SK-N-SH treated with all-trans-retinoic acid at 6 μM for 48 hours (cell line): ENCODE results near the gene TTBK2.

Source experiments
- ATAC-seq: fragments of 200-7000 bp; cut with Tn5 transposase; 3 replicates; pipeline ENCODE4 v1.9.1; 2020; ENCODE audit warnings: mild to moderate bottlenecking, moderate library complexity
- ARNTL ChIP-seq: fragments of 450-650 bp; formaldehyde crosslinking; IDR thresholded peaks from 2 replicates; pipeline ENCODE4 v1.5.0; 2020; ENCODE audit warnings: low read depth, mild to moderate bottlenecking, moderate library complexity, borderline replicate concordance
- BACH2 ChIP-seq: fragments of 250-450 bp; sonication (Bioruptor Pico); IDR thresholded peaks from 2 replicates; pipeline ENCODE4 v1.9.0; 2021; ENCODE audit warnings: mild to moderate bottlenecking, borderline replicate concordance
- CREB5 ChIP-seq: fragments of 250-450 bp; sonication (Bioruptor Pico); IDR thresholded peaks from 2 replicates; pipeline ENCODE4 v1.5.1; 2020; ENCODE audit warnings: low read depth, mild to moderate bottlenecking, moderate library complexity
- CSRNP3 ChIP-seq: fragments of 250-450 bp; sonication (Bioruptor Pico); IDR thresholded peaks from 2 replicates; pipeline ENCODE4 v1.5.1; 2021; ENCODE audit warnings: mild to moderate bottlenecking, moderate library complexity
- ISL1 ChIP-seq: fragments of 250-450 bp; sonication (Bioruptor Pico); IDR thresholded peaks from 2 replicates; pipeline ENCODE4 v2.1.2; 2022; ENCODE audit warnings: mild to moderate bottlenecking, moderate library complexity
- OSR1 ChIP-seq: fragments of 250-450 bp; sonication (Bioruptor Pico); IDR thresholded peaks from 2 replicates; pipeline ENCODE4 v1.8.0; 2022; ENCODE audit warnings: moderate library complexity, mild to moderate bottlenecking, inconsistent platforms
- PATZ1 ChIP-seq: fragments of 250-450 bp; sonication (Bioruptor Pico); IDR thresholded peaks from 2 replicates; pipeline ENCODE4 v1.8.0; 2020; ENCODE audit warnings: mild to moderate bottlenecking, moderate library complexity, borderline replicate concordance
- POU6F1 ChIP-seq: fragments of 250-450 bp; sonication (Bioruptor Pico); IDR thresholded peaks from 2 replicates; pipeline ENCODE4 v1.8.0; 2021; ENCODE audit warnings: low read depth, mild to moderate bottlenecking, moderate library complexity, borderline replicate concordance
- PPARA ChIP-seq: fragments of 250-450 bp; sonication (Bioruptor Pico); IDR thresholded peaks from 2 replicates; pipeline ENCODE4 v1.5.0; 2020; ENCODE audit warnings: mild to moderate bottlenecking, borderline replicate concordance
- RARB ChIP-seq: fragments of 250-450 bp; sonication (Bioruptor Pico); IDR thresholded peaks from 2 replicates; pipeline ENCODE4 v1.8.0; 2021; ENCODE audit warnings: mild to moderate bottlenecking, moderate library complexity
- SNAI2 ChIP-seq: fragments of 250-450 bp; sonication (Bioruptor Pico); IDR thresholded peaks from 2 replicates; pipeline ENCODE4 v1.5.0; 2020; ENCODE audit warnings: mild to moderate bottlenecking, moderate library complexity
- TCF4 ChIP-seq: fragments of 250-450 bp; sonication (Bioruptor Pico); IDR thresholded peaks from 2 replicates; pipeline ENCODE4 v1.8.0; 2021; ENCODE audit warnings: mild to moderate bottlenecking, moderate library complexity, borderline replicate concordance
- TOX ChIP-seq: fragments of 250-450 bp; sonication (Bioruptor Pico); IDR thresholded peaks from 2 replicates; pipeline ENCODE4 v1.8.0; 2021; ENCODE audit warnings: mild to moderate bottlenecking, moderate library complexity, borderline replicate concordance
- ZFP3 ChIP-seq: fragments of 250-450 bp; sonication (Bioruptor Pico); IDR thresholded peaks from 2 replicates; pipeline ENCODE4 v1.5.0; 2020; ENCODE audit warnings: mild to moderate bottlenecking, moderate library complexity
- ZFP30 ChIP-seq: fragments of 450-650 bp; formaldehyde crosslinking; IDR thresholded peaks from 2 replicates; pipeline ENCODE4 v1.5.0; 2022; ENCODE audit warnings: mild to moderate bottlenecking, moderate library complexity
- ZNF565 ChIP-seq: fragments of 450-650 bp; formaldehyde crosslinking; conservative IDR thresholded peaks from 2 replicates; pipeline ENCODE4 v1.5.0; 2020; ENCODE audit warnings: low read depth, mild to moderate bottlenecking, moderate library complexity
- ZNF70 ChIP-seq: fragments of 450-650 bp; formaldehyde crosslinking; IDR thresholded peaks from 2 replicates; pipeline ENCODE4 v1.5.0; 2020; ENCODE audit warnings: mild to moderate bottlenecking, moderate library complexity
- ZNF8 ChIP-seq: fragments of 450-650 bp; formaldehyde crosslinking; IDR thresholded peaks from 2 replicates; pipeline ENCODE4 v1.5.0; 2020; ENCODE audit warnings: mild to moderate bottlenecking, moderate library complexity
- TF ChIP-seq, protein P1 (sequence below): fragments of 250-450 bp; sonication (Bioruptor Pico); IDR thresholded peaks from 2 replicates; pipeline ENCODE4 v1.5.0; 2020; ENCODE audit warnings: mild to moderate bottlenecking, moderate library complexity

Gene TTBK2

GRCh38 chr15:42719043-42719442 is 201.5 kb downstream of the TTBK2 start (continued):
- TF ChIP-seq CREB5 (CRISPR knock-in tag) (no peak), TCF4 (CRISPR knock-in tag) (no peak), POU6F1 (no peak), PPARA (CRISPR knock-in tag) (no peak), BACH2 (CRISPR knock-in tag) (no peak), ZFP3 (CRISPR knock-in tag) (no peak), RARB (no peak)

DNA sequence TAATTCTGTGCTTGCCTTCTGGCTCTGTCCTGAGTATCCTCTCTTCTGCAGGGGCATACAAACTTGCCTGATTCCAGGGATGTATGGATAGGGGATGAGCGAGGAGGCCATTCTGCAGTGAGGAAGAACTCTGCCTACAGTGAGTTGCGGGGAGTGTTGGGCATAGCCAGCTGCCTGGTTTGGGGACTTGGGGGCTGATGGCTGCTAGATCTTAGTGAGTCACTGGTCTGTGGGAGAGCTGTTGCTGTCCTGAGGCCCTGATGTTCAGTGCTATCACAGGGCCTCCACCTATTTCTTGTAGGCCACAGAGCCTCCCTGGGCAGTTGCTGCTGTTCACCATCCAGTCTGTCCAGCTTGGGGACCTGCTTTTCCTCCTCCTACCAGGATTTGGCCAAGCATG is 204.0 kb downstream of the TTBK2 start:
- TF ChIP-seq ISL1 (CRISPR knock-in tag) (no peak), TCF4 (CRISPR knock-in tag) (no peak), OSR1 (CRISPR knock-in tag) (no peak), ZFP30 (no peak), ZNF8 (CRISPR knock-in tag) (no peak), ZNF70 (CRISPR knock-in tag) (no peak), ZNF565 (CRISPR knock-in tag) (no peak), CREB5 (CRISPR knock-in tag) (no peak), RARB (no peak), BACH2 (CRISPR knock-in tag) (no peak), PPARA (CRISPR knock-in tag) (no peak), PATZ1 (CRISPR knock-in tag) (no peak), POU6F1 (no peak), TOX (no peak), CSRNP3 (CRISPR knock-in tag) (no peak)
- TF ChIP-seq, protein P1, sequence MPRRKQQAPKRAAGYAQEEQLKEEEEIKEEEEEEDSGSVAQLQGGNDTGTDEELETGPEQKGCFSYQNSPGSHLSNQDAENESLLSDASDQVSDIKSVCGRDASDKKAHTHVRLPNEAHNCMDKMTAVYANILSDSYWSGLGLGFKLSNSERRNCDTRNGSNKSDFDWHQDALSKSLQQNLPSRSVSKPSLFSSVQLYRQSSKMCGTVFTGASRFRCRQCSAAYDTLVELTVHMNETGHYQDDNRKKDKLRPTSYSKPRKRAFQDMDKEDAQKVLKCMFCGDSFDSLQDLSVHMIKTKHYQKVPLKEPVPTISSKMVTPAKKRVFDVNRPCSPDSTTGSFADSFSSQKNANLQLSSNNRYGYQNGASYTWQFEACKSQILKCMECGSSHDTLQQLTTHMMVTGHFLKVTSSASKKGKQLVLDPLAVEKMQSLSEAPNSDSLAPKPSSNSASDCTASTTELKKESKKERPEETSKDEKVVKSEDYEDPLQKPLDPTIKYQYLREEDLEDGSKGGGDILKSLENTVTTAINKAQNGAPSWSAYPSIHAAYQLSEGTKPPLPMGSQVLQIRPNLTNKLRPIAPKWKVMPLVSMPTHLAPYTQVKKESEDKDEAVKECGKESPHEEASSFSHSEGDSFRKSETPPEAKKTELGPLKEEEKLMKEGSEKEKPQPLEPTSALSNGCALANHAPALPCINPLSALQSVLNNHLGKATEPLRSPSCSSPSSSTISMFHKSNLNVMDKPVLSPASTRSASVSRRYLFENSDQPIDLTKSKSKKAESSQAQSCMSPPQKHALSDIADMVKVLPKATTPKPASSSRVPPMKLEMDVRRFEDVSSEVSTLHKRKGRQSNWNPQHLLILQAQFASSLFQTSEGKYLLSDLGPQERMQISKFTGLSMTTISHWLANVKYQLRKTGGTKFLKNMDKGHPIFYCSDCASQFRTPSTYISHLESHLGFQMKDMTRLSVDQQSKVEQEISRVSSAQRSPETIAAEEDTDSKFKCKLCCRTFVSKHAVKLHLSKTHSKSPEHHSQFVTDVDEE (CRISPR knock-in tag) = no peak
- peak; percentile 14 for ATAC-seq

GRCh38 chr15:42716125-42716524 is 204.5 kb downstream of the TTBK2 start:
- TF ChIP-seq TCF4 (CRISPR knock-in tag) = no peak
- TF ChIP-seq ZNF70 (CRISPR knock-in tag) = no peak
- TF ChIP-seq ARNTL (CRISPR knock-in tag) = no peak
- TF ChIP-seq ISL1 (CRISPR knock-in tag) = no peak
- no peak for TF ChIP-seq BACH2 (CRISPR knock-in tag)
- TF ChIP-seq ZFP3 (CRISPR knock-in tag) = no peak
- TF ChIP-seq ZNF565 (CRISPR knock-in tag) = no peak
- no peak for TF ChIP-seq OSR1 (CRISPR knock-in tag)
- TF ChIP-seq SNAI2 = no peak
- TF ChIP-seq CREB5 (CRISPR knock-in tag) = no peak
- TF ChIP-seq POU6F1 = no peak
- TF ChIP-seq, all 23 proteins: peak for 0

More at GRCh38 chr15:42716125-42716524, 204.5 kb downstream of the TTBK2 start:
- ATAC-seq = no peak; the same call in 2 of the 3 replicates
